IMR-90 (cell line): Measurements from ENCODE around the gene HIVEP3. TPM values are rescaled to one million over a fixed set of nuclear protein-coding genes. Genes with fewer than 3 reads are reported as not detected.

Experiments used
- ATAC-seq: fragments of 200-7000 bp; cut with Tn5 transposase; 2 replicates; pipeline ENCODE4 v1.9.1; 2020; ENCODE audit warnings: low read depth, mild to moderate bottlenecking, moderate library complexity
- BruUV-seq: library from RNA; stranded (reverse); fragments of 400-500 nt; replicated peaks from 2 replicates; lab custom pipeline; 2021; lab: Mats Ljungman, UMichigan
- CTCF ChIA-PET: fragments of 300-600 bp; formaldehyde crosslinking; extraction: SDS; loops from one replicate; lab custom pipeline; 2021; ENCODE audit warnings: antibody characterized with exemption; lab: Yijun Ruan, JAX
- POLR2A ChIA-PET: fragments of 300-600 bp; sonication (Branson Sonifier 250); formaldehyde crosslinking; loops from one replicate; lab custom pipeline; 2022; ENCODE audit warnings: antibody characterized with exemption; ENCODE audit not compliant: unreplicated experiment; lab: Charles Lee
- DNase-seq: peaks from one replicate; pipeline ENCODE4 v3.0.0; 2013
- H2AFZ ChIP-seq: replicated peaks from 2 replicates; pipeline ENCODE3; 2013; ENCODE audit warnings: low read length, mild to moderate bottlenecking; ENCODE audit not compliant: poor library complexity
- H2AK5ac ChIP-seq: 2 replicates; pipeline ENCODE4 v1.6.1; 2013; ENCODE audit warnings: low read depth, low read length, inconsistent platforms
- H2AK9ac ChIP-seq: replicated peaks from 2 replicates; pipeline ENCODE3; 2013; ENCODE audit warnings: mild to moderate bottlenecking, low read depth, low read length, moderate library complexity; ENCODE audit not compliant: poor library complexity
- H2BK120ac ChIP-seq: 2 replicates; pipeline ENCODE4 v1.6.1; 2013; ENCODE audit warnings: low read depth, low read length, inconsistent platforms
- H2BK15ac ChIP-seq: 3 replicates; pipeline ENCODE4 v1.6.1; 2013; ENCODE audit warnings: low read depth, low read length, inconsistent platforms
- H2BK20ac ChIP-seq: 2 replicates; pipeline ENCODE4 v1.6.1; 2013; ENCODE audit warnings: low read depth, mild to moderate bottlenecking, inconsistent platforms, low read length, moderate library complexity
- H2BK5ac ChIP-seq: 2 replicates; pipeline ENCODE4 v1.6.1; 2013; ENCODE audit warnings: mild to moderate bottlenecking, low read depth, low read length, inconsistent platforms; ENCODE audit not compliant: poor library complexity, severe bottlenecking
- H3K14ac ChIP-seq: replicated peaks from 2 replicates; pipeline ENCODE4 v1.6.1; 2013; ENCODE audit warnings: low read depth, low read length, inconsistent platforms
- H3K18ac ChIP-seq: 2 replicates; pipeline ENCODE4 v1.6.1; 2013; ENCODE audit warnings: low read depth, low read length, control low read depth
- H3K23ac ChIP-seq: 2 replicates; pipeline ENCODE4 v1.6.1; 2013; ENCODE audit warnings: low read depth, low read length, inconsistent platforms
- H3K27ac ChIP-seq: 2 replicates; pipeline ENCODE4 v1.5.1; 2013; ENCODE audit warnings: mild to moderate bottlenecking, control low read depth, low read length; ENCODE audit not compliant: insufficient read depth
- H3K27me3 ChIP-seq: 2 replicates; pipeline ENCODE4 v1.6.1; 2013; ENCODE audit warnings: low read length; ENCODE audit not compliant: control insufficient read depth, insufficient read depth
- H3K36me3 ChIP-seq: 2 replicates; pipeline ENCODE4 v1.6.1; 2013; ENCODE audit warnings: low read length, mixed read lengths; ENCODE audit not compliant: control insufficient read depth, insufficient read depth
- H3K4ac ChIP-seq: 2 replicates; pipeline ENCODE4 v1.6.1; 2013; ENCODE audit warnings: low read depth, low read length, inconsistent platforms
- H3K4me1 ChIP-seq: 2 replicates; pipeline ENCODE4 v1.6.1; 2013; ENCODE audit warnings: low read length, mixed read lengths; ENCODE audit not compliant: control insufficient read depth, insufficient read depth
- H3K4me2 ChIP-seq: 2 replicates; pipeline ENCODE4 v1.6.1; 2013; ENCODE audit warnings: low read depth, mild to moderate bottlenecking, control low read depth, low read length, moderate library complexity
- H3K4me3 ChIP-seq: 2 replicates; pipeline ENCODE4 v1.5.1; 2013; ENCODE audit warnings: low read depth, mild to moderate bottlenecking, control low read depth, low read length, moderate library complexity; ENCODE audit not compliant: insufficient read depth
- H3K56ac ChIP-seq: 2 replicates; pipeline ENCODE4 v1.6.1; 2013; ENCODE audit warnings: low read length, inconsistent platforms; ENCODE audit not compliant: insufficient read depth; ENCODE audit errors: extremely low read depth
- H3K79me1 ChIP-seq, 2 experiments: 2 replicates each; pipeline ENCODE4 v1.6.1; 2013; ENCODE audit warnings: low read length in 2 of 2, inconsistent platforms in 1 of 2, low read depth in 1 of 2
- H3K9ac ChIP-seq: 2 replicates; pipeline ENCODE4 v1.6.1; 2013; ENCODE audit warnings: low read depth, low read length, control low read depth
- H3K9me1 ChIP-seq: 2 replicates; pipeline ENCODE4 v1.6.1; 2013; ENCODE audit warnings: low read length, inconsistent platforms; ENCODE audit not compliant: insufficient read depth
- H3K9me3 ChIP-seq: 2 replicates; pipeline ENCODE4 v1.6.1; 2013; ENCODE audit warnings: low read length; ENCODE audit not compliant: control insufficient read depth, insufficient read depth
- H4K20me1 ChIP-seq: 2 replicates; pipeline ENCODE4 v1.6.1; 2013; ENCODE audit warnings: low read length, inconsistent platforms; ENCODE audit not compliant: insufficient read depth
- H4K5ac ChIP-seq: 2 replicates; pipeline ENCODE4 v1.6.1; 2013; ENCODE audit warnings: mild to moderate bottlenecking, low read depth, low read length, control low read depth
- H4K8ac ChIP-seq, 2 experiments: 2 replicates each; pipeline ENCODE4 v1.6.1; 2013; ENCODE audit warnings: low read depth in 2 of 2, low read length in 2 of 2, control low read depth in 1 of 2, inconsistent platforms in 1 of 2
- H4K91ac ChIP-seq: 2 replicates; pipeline ENCODE4 v1.6.1; 2013; ENCODE audit warnings: low read depth, low read length, inconsistent platforms; ENCODE audit not compliant: insufficient read depth
- CTCF ChIP-seq: conservative IDR thresholded peaks from 2 replicates; pipeline ENCODE4 v1.5.1; 2012; ENCODE audit warnings: mild to moderate bottlenecking, low read depth, low read length, improper control_type of control experiment
- NFE2L2 ChIP-seq: fragments of 150-350 bp; IDR thresholded peaks from 2 replicates; pipeline ENCODE4 v1.6.1; 2016; ENCODE audit warnings: low read depth, mild to moderate bottlenecking, low read length
- WGBS, 2 experiments: methylation state at CpG; one replicate each; pipeline versions ENCODE4 v1.1.5 to v1.1.7; 2013; ENCODE audit warnings: missing lambda C conversion rate in 2 of 2; ENCODE audit not compliant: insufficient read length in 1 of 2; ENCODE audit errors: extremely low coverage in 2 of 2; 5-methylcytosine and 5-hydroxymethylcytosine counted together
- dilution Hi-C: fragments of 300-500 bp; cut with HindIII; formaldehyde crosslinking; loops from one replicate; pipeline ENCODE4 v1.14.3; 2018; ENCODE audit warnings: low sequenced_read_pairs; ENCODE audit not compliant: unreplicated experiment
- in situ Hi-C: fragments of 300-500 bp; cut with MboI; formaldehyde crosslinking; loops from 3 replicates; pipeline ENCODE4 v1.14.3; 2019; ENCODE audit warnings: low sequenced_read_pairs, inconsistent platforms, mixed read lengths
- intact Hi-C: fragments of 100-400 bp; cut with micrococcal nuclease; formaldehyde crosslinking; loops from 2 replicates; pipeline ENCODE4 v1.10.0; 2022
- polyA plus RNA-seq, 3 experiments: library from polyadenylated mRNA; depleted of rRNA; stranded (reverse); fragments of >200 nt; gene quantifications; 2 replicates each; pipeline ENCODE4 v1.2.3, GENCODE V29; 2012; ENCODE audit warnings: low replicate concordance in 1 of 3
- total RNA-seq: library from RNA; depleted of rRNA; stranded (reverse); fragments of >200 nt; gene quantifications from 2 replicates; pipeline ENCODE4 v1.2.3, GENCODE V29; 2012

HIVEP3 gene
- total and polyA plus RNA-seq, 2 of the 4 experiments (the other 2 are of a cell fraction): 1.4 to 4.0 TPM

DNA sequence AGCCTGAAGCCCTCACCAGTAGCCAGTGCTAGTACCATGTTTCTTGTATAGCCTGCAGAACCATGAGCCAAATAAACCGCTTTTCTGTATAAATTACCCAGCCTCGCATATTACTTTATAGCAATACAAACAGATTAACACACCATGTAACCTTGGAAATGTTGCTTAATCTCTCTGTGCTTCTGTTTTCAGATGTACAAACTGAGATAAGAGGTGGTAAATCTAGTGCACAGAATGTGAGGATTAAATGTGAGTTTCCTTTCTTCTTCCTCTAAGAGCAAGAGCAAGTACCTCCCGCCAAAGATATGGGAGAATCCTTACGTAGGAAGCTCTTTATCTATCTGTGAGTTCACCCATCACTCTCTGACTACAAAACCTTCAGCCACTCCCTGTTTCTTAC, 128.4 kb downstream of the HIVEP3 start:
- DNase-seq (no peak), ATAC-seq (no peak)
- H2AK5ac ChIP-seq: no peak overlapping the region
- H3K4me2 ChIP-seq: no peak overlapping the region
- H3K4me1 ChIP-seq: no peaks in the 10 kb centered on the region
- no peaks in the 10 kb centered on the region for H3K79me1 ChIP-seq
- no peak overlapping the region for H4K91ac ChIP-seq
- H3K4me3 ChIP-seq: no peak overlapping the region
- no peak overlapping the region for H2AFZ ChIP-seq
- BruUV-seq: no TSS peak
- H3K27ac ChIP-seq: no peak overlapping the region
- no peak overlapping the region for H3K9ac ChIP-seq
- H2AK9ac ChIP-seq: no peak overlapping the region
- no peak overlapping the region for H3K23ac ChIP-seq
- no peak overlapping the region for H2BK20ac ChIP-seq
- intact Hi-C loops (no loop called here), dilution Hi-C loops (no loop called here), in situ Hi-C loops (no loop called here)
- no peaks in the 10 kb centered on the region for H3K36me3 ChIP-seq
- H4K8ac ChIP-seq: no peak overlapping the region
- H4K5ac ChIP-seq: no peak overlapping the region
- ChIA-PET POLR2A (no interaction called here), CTCF (interaction anchor here (1.5 kb wide), 1 partner anchor 217 kb away, joined by 5 read pairs; no protein-coding TSS in a partner anchor)
- no peaks in the 10 kb centered on the region for H3K9me1 ChIP-seq
- no peak overlapping the region for H3K14ac ChIP-seq
- no peak overlapping the region for H2BK5ac ChIP-seq
- H3K56ac ChIP-seq: no peak overlapping the region
- TF ChIP-seq NFE2L2 (no peak), CTCF (no peak)
- no peak overlapping the region for H2BK15ac ChIP-seq
- no peak overlapping the region for H3K4ac ChIP-seq
- no peaks in the 10 kb centered on the region; the same call in 1 of the 2 replicates for H3K27me3 ChIP-seq
- no peak overlapping the region for H3K18ac ChIP-seq
- no CpG with 5 or more reads among the region's 4 CpGs for WGBS, 2 experiments
- no peak overlapping the region for H2BK120ac ChIP-seq
- no peaks in the 10 kb centered on the region for H4K20me1 ChIP-seq
- H3K9me3 ChIP-seq: no peaks in the 10 kb centered on the region
